ENCODE results near the gene LRMDA.

The LRMDA gene

GRCh38 chr10:75542906-75543305 lies 111.5 kb downstream of the LRMDA start:
- DNase-seq, result no peak

- peak; percentile 22 for DNase-seq
These were observed 113.0 kb downstream of the LRMDA start for GRCh38 chr10:75544386-75544785.

GRCh38 chr10:75544993-75545706 lies 113.7 kb downstream of the LRMDA start:
- no peak for DNase-seq

DNA sequence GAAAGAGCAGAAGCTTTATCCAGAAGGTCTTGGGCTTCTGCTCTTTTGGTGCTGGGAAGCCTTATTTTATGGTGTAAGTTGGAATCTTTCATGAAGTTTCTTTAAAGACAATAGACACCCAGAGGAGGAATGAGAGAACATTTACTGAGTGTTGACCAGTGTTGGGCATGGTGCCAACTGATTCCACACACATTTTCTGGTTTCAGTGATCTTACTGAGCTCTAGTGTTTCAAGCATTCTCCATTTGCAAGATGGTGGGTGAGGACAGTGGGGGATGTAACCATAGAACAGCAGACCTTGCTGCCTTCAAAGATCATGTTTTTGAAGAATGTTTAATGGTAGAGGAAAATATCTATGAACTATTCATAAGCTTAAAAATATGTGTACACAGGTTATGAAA lies 114.6 kb downstream of the LRMDA start:
- peak; percentile 27 for DNase-seq

DNA sequence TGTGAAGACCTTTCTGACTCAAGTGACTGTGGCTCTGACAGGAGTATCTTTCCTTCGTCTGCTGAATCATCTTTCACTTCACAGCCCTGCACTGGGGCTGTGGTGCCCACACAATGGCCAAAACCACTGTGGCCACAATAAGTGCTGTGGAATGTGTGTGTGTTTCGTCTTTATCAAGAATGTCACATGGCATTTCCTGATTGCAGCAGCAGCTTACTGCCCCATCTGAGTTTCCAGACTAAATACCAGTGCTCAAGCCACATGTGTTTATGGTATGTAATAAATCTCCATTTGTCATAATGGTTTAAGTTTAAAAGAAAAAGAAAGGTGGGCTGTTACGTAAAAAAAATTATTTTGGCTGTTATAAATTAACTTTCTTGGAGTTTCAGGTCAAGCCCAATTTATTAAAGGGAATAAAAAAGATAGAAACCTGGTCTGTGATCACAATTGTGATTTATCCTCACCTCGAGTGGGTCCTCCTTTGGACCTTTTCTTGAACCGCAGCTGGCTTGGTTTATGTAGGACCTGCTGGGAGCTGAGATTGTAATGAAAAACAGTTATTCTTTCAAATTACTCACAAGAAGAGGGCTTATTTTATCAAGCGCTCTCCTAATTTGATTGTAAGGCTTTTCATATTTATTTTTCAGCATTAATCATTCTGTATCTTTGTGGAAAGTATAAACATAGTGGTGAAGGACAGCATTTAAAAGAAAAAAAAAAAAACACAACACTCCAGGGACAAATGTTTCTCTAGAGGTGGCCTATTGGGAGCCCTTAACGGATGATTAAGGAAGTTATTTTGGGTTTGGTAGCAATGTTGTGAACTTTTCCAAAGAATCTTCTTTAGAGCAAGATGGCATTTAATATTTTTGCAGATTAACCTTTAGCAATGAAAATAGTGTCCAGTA lies 116.2 kb downstream of the LRMDA start:
- DNase-seq, result peak; percentile 83

- DNase-seq, result no peak
These were observed 116.9 kb downstream of the LRMDA start for GRCh38 chr10:75548356-75548755.

DNA sequence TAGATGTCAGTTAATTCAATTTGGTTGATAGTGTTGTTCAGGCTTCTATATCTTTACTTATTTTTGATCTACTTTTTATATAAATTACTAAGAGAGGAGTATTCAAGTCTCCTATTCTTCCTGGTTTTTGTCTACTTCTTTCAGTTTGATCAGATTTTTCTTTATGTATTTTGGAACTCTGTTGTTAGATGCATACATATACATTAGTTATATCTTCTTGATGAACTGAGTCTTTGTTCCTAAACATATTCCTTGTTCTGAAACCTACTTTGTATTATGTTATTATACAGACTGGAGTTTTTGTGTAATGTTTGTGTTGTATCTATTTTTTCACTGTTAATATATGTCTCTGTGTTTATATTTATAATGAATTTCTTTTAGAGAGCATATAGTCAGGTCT lies 118.8 kb downstream of the LRMDA start:
- DNase-seq, result no peak

DNA sequence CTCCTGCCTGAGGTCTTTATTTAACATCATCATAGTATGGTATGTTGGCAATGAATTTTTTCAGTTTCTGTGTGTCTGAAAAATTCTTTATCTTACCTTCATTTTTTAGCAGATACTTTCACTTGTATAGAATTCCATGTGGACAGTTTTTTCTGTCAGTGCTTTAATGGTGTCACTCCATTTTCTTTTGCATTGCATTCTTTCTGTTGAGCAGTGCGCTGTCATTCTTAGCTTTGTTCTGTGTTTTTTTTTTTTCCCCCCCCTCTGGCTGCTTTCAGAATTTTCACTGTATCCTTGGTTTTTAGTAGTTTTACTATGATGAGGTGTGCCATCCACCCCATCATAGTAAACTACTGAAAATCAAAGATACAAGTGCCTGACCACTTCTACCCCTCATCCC lies 120.7 kb downstream of the LRMDA start:
- no peak for DNase-seq

- DNase-seq, result peak; percentile 27
These were observed 122.1 kb downstream of the LRMDA start for GRCh38 chr10:75553550-75553949.

GRCh38 chr10:75555323-75555722 lies 123.9 kb downstream of the LRMDA start:
- DNase-seq, result no peak

- DNase-seq, result no peak
These were observed 124.9 kb downstream of the LRMDA start for GRCh38 chr10:75556320-75556719.

GRCh38 chr10:75565286-75566251 lies 134.1 kb downstream of the LRMDA start:
- DNase-seq, result no peak

DNA sequence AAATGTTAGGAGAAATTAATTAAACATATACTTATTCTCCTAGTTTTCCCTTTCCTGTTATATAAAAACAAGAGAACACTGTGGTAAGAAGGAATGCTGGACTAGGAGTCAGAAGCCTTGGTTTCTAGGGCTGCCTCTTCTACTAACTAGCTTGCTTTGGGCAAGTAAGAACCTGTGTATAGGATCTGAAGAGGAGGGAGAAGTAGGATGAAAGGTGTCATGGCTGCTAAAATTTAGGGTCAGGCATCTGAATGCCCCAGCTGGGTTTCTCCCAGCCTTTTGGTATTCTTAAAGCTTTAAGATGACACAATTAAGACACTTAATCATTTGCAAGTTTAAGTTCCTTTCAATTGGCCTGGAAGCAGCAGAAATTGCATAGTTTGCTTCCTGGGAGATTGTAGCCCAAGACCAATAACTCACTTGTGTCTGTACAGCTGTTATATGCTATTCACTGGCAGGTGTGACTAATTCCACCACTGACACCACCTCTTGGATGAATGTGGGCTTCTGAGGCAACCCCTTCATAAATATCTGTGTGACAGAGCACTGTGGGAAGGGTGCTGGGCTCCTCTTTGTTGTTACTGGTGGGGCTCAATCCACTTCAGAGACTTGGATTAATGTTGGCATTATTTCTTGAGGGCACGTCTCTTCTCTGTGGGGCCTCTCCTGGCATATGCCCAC lies 137.2 kb downstream of the LRMDA start:
- DNase-seq, result no peak

DNA sequence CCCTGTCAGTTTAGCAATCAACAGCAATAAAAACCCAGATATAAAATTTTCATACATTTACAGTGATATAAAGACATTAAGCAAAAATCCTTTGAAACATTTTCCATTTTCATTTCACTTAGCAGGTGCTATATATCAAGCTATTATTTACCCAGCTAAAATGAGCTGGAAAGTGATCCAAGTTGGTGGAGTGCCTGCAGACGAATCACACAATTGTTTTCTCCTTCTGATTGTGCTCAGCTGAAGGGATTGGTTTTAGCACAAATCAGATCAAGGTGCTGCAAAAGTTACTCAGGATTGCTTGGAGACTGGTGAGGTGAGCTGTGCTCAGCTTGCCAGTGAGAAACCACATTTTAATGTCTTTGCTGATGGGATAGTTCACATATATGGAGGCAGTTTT lies 138.1 kb downstream of the LRMDA start:
- DNase-seq, result no peak

- DNase-seq, result no peak
These were observed 141.1 kb downstream of the LRMDA start for GRCh38 chr10:75572478-75572877.

DNA sequence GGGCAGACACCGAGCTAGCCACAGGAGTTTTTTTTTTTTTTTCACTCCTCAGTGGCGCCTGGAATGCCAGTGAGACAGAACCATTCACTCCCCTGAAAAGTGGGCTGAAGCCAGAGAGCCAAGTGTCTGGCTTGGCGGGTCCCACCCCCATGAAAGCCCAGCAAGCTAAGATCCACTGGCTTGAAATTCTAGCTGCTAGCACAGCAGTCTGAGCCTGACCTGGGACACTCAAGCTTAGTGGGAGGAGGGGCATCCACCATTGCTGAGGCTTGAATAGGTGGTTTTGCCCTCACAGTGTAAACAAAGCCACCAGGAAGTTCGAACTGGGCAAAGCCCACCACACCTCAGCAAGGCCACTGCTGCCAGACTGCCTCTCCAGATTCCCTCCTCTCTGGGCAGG lies 144.5 kb downstream of the LRMDA start:
- DNase-seq, result no peak

- DNase-seq, result no peak
These were observed 150.7 kb downstream of the LRMDA start for GRCh38 chr10:75582102-75582501.

DNA sequence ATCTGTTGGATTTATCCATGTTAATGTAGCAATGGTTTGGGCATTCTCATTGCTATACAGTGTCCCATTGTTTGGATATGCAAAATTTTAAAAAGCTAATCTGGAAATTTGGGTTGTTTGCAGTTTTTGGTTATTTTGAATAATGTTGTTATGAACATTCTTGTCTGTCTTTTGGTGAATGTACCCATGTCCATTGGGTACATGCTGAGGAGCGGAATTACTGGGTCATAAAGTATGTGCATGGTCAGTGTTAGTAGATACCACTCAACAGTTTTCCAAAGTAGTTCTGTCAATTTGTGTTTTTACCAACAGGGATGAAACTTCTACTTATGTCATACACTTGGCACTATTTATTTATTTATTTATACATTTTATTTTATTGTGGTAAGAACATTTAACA lies 153.9 kb downstream of the LRMDA start:
- DNase-seq, result no peak

- no peak for DNase-seq
These were observed 155.4 kb downstream of the LRMDA start for GRCh38 chr10:75586814-75587213.

DNA sequence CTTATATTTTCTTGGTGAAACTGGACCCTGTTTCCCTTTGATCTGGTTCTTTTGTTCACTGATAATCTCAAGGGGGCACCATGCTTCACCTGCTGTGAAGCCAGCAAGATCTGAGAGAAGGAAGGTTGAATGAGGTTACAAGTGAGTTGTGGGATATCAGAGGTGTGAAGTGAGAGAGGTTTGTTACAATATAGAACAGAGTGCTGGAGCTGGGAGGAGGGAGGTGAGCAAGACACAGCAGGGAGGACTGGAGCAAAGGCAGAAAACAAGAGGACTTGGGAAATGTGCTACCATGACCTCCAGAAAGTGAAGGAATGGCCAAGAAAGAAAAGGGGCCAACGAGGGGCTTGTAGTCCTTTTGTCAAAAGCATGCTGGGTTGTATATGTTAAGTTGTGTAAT lies 156.6 kb downstream of the LRMDA start:
- DNase-seq, result no peak

DNA sequence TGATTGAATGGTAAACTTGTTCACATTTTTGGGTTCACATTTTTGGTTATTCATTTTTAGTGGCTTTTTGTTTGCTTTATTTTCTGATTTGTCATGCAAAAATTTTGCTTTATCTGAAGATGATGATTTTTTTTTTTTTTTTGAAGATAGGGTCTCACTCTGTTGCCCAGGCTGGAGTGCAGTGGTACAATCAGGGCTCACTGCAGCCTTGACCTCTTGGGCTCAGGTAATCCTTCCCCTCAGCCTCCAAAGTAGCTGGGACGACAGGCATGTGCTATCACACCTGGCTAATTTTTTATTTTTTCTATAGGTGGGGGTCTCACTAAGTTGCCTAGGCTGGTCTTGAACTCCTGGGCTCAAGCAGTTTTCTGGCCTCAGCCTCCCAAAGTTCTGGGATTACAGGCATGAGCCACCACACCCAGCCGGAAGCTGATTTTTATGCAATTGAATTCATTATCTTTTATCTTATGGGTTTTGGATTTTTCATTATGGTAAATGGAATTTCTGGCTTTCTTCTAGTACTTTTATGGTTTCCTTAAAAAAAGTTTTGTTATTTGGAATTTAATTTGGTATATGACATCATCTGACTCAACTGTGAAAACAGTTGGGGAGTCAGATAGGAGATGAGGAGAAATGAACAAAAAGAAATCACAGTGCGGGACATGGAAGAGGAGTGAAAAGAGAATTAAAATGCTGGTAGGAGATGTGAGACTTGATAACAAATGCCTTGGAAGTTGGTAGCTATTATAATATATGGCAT lies 158.7 kb downstream of the LRMDA start:
- DNase-seq, result no peak
